ENCODE results near the gene IFNL2. TPM values are rescaled to one million over a fixed set of nuclear protein-coding genes. Genes with fewer than 3 reads are reported as not detected.
A peak's percentile ranks its signal among the peaks of the same experiment; 100 is the strongest.

IFNL2 gene
- total and polyA plus RNA-seq, 9 of the 15 experiments (the other 6 are each of a cell fraction or from before 2014, with no cell fraction given): not detected

DNA sequence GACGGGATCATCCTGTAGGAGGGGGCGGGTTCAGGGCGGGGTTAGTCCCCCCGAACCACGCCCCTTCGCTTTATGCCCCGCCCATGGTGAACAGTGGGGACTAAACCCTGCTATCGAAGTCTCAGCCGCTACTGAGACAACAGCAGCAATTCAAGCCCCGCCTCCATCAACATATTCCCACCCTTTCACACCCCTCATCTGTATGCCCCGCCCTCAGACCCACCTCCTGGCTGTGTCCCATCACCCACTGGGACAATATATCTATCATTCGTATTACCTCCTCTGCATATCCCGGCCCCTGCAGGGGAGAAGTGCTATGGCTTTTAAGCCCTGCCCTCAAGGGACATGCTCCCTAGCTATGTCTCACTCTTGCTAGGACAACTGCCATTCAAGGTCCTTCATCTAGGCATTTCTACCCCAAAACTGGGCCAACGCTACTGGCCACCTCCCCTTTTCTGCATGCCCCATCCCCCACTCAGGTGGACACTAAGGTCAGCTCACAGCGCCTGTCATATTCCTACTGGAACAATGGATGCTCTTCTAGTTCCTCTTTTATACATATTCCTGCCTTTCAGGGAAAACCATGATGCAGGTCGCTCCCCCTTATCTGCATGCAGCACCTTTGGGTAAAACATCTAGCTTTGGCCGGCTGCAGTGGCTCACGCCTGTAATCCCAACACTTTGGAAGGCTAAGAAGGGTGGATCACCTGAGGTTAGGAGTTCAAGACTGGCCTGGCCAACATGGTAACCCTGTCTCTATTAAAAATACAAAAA, 40.5 kb downstream of the IFNL2 start (continued):
- TF ChIP-seq, protein P1, sequence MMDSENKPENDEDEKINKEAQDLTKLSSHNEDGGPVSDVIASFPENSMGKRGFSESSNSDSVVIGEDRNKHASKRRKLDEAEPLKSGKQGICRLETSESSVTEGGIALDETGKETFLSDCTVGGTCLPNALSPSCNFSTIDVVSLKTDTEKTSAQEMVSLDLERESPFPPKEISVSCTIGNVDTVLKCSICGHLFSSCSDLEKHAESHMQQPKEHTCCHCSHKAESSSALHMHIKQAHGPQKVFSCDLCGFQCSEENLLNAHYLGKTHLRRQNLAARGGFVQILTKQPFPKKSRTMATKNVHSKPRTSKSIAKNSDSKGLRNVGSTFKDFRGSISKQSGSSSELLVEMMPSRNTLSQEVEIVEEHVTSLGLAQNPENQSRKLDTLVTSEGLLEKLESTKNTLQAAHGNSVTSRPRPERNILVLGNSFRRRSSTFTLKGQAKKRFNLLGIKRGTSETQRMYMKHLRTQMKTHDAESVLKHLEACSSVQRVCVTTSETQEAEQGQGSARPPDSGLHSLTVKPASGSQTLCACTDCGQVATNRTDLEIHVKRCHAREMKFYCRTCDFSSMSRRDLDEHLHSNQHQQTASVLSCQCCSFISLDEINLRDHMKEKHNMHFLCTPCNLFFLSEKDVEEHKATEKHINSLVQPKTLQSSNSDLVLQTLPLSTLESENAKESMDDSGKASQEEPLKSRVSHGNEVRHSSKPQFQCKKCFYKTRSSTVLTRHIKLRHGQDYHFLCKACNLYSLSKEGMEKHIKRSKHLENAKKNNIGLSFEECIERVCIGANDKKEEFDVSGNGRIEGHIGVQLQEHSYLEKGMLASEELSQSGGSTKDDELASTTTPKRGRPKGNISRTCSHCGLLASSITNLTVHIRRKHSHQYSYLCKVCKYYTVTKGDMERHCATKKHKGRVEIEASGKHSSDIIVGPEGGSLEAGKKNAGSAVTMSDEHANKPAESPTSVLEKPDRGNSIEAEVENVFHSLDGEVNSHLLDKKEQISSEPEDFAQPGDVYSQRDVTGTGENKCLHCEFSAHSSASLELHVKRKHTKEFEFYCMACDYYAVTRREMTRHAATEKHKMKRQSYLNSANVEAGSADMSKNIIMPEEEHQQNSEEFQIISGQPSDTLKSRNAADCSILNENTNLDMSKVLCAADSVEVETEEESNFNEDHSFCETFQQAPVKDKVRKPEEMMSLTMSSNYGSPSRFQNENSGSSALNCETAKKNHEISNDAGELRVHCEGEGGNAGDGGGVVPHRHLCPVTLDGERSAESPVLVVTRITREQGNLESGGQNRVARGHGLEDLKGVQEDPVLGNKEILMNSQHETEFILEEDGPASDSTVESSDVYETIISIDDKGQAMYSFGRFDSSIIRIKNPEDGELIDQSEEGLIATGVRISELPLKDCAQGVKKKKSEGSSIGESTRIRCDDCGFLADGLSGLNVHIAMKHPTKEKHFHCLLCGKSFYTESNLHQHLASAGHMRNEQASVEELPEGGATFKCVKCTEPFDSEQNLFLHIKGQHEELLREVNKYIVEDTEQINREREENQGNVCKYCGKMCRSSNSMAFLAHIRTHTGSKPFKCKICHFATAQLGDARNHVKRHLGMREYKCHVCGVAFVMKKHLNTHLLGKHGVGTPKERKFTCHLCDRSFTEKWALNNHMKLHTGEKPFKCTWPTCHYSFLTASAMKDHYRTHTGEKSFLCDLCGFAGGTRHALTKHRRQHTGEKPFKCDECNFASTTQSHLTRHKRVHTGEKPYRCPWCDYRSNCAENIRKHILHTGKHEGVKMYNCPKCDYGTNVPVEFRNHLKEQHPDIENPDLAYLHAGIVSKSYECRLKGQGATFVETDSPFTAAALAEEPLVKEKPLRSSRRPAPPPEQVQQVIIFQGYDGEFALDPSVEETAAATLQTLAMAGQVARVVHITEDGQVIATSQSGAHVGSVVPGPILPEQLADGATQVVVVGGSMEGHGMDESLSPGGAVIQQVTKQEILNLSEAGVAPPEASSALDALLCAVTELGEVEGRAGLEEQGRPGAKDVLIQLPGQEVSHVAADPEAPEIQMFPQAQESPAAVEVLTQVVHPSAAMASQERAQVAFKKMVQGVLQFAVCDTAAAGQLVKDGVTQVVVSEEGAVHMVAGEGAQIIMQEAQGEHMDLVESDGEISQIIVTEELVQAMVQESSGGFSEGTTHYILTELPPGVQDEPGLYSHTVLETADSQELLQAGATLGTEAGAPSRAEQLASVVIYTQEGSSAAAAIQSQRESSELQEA (IDR thresholded peaks at IDR 0.05; ENCODE audit: low read depth): no peak
- TF ChIP-seq CTCF (IDR thresholded peaks at IDR 0.05 in 2 of 3, conservative IDR thresholded peaks at IDR 0.05 in 1 of 3; ENCODE audit: insufficient read depth in 2 of 3, low read depth in 1 of 3, low read length in 3 of 3): no peak
- TF ChIP-seq KHSRP (IDR thresholded peaks at IDR 0.05): no peak
- TF ChIP-seq MTA3 (IDR thresholded peaks at IDR 0.05; ENCODE audit: borderline replicate concordance): 0 out of 2 replicates have a peak, but pooled peaks have one; percentile 18
- TF ChIP-seq ZNF3 (CRISPR knock-in tag; IDR thresholded peaks at IDR 0.05): no peak
- no peak for TF ChIP-seq PURB (CRISPR knock-in tag; IDR thresholded peaks at IDR 0.05; ENCODE audit: low read depth)
- TF ChIP-seq, protein P2, sequence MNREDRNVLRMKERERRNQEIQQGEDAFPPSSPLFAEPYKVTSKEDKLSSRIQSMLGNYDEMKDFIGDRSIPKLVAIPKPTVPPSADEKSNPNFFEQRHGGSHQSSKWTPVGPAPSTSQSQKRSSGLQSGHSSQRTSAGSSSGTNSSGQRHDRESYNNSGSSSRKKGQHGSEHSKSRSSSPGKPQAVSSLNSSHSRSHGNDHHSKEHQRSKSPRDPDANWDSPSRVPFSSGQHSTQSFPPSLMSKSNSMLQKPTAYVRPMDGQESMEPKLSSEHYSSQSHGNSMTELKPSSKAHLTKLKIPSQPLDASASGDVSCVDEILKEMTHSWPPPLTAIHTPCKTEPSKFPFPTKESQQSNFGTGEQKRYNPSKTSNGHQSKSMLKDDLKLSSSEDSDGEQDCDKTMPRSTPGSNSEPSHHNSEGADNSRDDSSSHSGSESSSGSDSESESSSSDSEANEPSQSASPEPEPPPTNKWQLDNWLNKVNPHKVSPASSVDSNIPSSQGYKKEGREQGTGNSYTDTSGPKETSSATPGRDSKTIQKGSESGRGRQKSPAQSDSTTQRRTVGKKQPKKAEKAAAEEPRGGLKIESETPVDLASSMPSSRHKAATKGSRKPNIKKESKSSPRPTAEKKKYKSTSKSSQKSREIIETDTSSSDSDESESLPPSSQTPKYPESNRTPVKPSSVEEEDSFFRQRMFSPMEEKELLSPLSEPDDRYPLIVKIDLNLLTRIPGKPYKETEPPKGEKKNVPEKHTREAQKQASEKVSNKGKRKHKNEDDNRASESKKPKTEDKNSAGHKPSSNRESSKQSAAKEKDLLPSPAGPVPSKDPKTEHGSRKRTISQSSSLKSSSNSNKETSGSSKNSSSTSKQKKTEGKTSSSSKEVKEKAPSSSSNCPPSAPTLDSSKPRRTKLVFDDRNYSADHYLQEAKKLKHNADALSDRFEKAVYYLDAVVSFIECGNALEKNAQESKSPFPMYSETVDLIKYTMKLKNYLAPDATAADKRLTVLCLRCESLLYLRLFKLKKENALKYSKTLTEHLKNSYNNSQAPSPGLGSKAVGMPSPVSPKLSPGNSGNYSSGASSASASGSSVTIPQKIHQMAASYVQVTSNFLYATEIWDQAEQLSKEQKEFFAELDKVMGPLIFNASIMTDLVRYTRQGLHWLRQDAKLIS (CRISPR knock-in tag; IDR thresholded peaks at IDR 0.05): no peak

All from K562 (cell line).